Suprapubic skin (tissue), 4 donors: Measurements from ENCODE around the gene TNMD. TPM values are rescaled to one million over a fixed set of nuclear protein-coding genes. Genes with fewer than 3 reads are reported as not detected.
A peak's percentile ranks its signal among the peaks of the same experiment; 100 is the strongest.

Source experiments
- DNase-seq, 2 donors: peaks; one replicate each; pipeline ENCODE4 v3.0.0-alpha.2; 2019; ENCODE audit warnings: low spot score in 2 of 2
- H3K27ac ChIP-seq: fragments of 200-600 bp; sonication (generic); one replicate; pipeline ENCODE4 v1.5.1; 2019
- H3K27me3 ChIP-seq: fragments of 200-600 bp; sonication (generic); one replicate; pipeline ENCODE4 v1.5.1; 2019
- H3K36me3 ChIP-seq: fragments of 200-600 bp; sonication (generic); one replicate; pipeline ENCODE4 v1.5.1; 2019
- H3K4me1 ChIP-seq: fragments of 200-600 bp; sonication (generic); one replicate; pipeline ENCODE4 v1.5.1; 2019
- H3K4me3 ChIP-seq: fragments of 200-600 bp; sonication (generic); one replicate; pipeline ENCODE4 v1.5.1; 2019; ENCODE audit warnings: mild to moderate bottlenecking
- H3K9me3 ChIP-seq: fragments of 200-600 bp; sonication (generic); one replicate; pipeline ENCODE4 v1.5.1; 2019
- EP300 ChIP-seq: sonication (generic); formaldehyde crosslinking; IDR thresholded peaks from one replicate; pipeline ENCODE4 v1.6.1; 2017; ENCODE audit warnings: antibody characterized with exemption
- POLR2A ChIP-seq, 2 donors: fragments of 450-650 bp; IDR thresholded peaks; one replicate each; pipeline ENCODE4 v1.6.1; 2017; ENCODE audit warnings: antibody characterized with exemption in 2 of 2, mild to moderate bottlenecking in 2 of 2, moderate library complexity in 2 of 2
- POLR2AphosphoS5 ChIP-seq, 3 donors: sonication (generic); formaldehyde crosslinking; IDR thresholded peaks; one replicate each; pipeline ENCODE4 v1.6.1; 2017; ENCODE audit warnings: antibody characterized with exemption in 3 of 3
- WGBS: methylation state at CpG from one replicate; pipeline ENCODE4 v1.1.5; 2018; 5-methylcytosine and 5-hydroxymethylcytosine counted together
- total RNA-seq, 4 donors: library from RNA; depleted of rRNA; stranded (reverse); fragments of >200 nt; gene quantifications; one replicate each; pipeline ENCODE4 v1.1.0, GENCODE V29; 2016
- TF ChIP-seq, protein P1 (sequence below), 2 donors: fragments of 200-600 bp in 1 of 2; fragments of 450-650 bp in 1 of 2; sonication (generic) in 1 of 2; IDR thresholded peaks; one replicate each; pipeline ENCODE4 v1.5.1; 2016 to 2019; ENCODE audit warnings: antibody characterized with exemption in 2 of 2, mild to moderate bottlenecking in 1 of 2, moderate library complexity in 1 of 2

The TNMD gene
- total RNA-seq, 4 donors from 2014 or later = 2.0 to 9.0 TPM; not detected in 2

DNA sequence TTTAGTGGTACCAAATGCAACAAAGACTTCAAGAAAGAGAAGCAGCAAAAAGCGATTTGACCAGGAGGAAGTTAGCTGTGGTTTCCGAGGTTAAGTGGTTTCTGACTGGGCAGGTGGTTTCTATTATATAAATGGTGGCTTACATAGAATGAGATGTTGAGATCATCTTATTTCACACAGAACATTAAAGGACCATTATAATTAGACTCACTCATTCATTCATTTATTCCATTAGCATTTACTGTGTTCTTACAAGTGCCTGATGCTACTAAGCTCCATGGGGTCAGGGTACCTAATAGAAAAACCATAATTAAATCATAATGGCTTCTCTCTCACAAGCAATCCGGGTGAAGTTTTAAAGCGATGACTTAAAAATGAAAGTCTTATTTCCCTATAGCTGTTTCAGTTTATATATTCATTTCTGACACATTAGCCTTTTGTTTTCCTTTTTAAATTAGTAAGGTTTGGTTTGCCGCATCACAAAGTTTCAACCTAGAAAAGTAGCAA lies 41.3 kb downstream of the TNMD start:
- H3K4me1 ChIP-seq = no peaks in the 10 kb centered on the region
- no peaks in the 10 kb centered on the region for H3K27me3 ChIP-seq
- WGBS = 70% methylated on average over 5 of the region's 5 CpGs
- no peak overlapping the region for H3K4me3 ChIP-seq
- H3K36me3 ChIP-seq = no peaks in the 10 kb centered on the region
- no peak for DNase-seq
- no peaks in the 10 kb centered on the region for H3K9me3 ChIP-seq
- H3K27ac ChIP-seq = no peak overlapping the region
- TF ChIP-seq EP300 (no peak), POLR2AphosphoS5 (IDR thresholded peaks at IDR 0.05) (no peak), POLR2A (IDR thresholded peaks at IDR 0.05) (no peak)
- TF ChIP-seq, protein P1, sequence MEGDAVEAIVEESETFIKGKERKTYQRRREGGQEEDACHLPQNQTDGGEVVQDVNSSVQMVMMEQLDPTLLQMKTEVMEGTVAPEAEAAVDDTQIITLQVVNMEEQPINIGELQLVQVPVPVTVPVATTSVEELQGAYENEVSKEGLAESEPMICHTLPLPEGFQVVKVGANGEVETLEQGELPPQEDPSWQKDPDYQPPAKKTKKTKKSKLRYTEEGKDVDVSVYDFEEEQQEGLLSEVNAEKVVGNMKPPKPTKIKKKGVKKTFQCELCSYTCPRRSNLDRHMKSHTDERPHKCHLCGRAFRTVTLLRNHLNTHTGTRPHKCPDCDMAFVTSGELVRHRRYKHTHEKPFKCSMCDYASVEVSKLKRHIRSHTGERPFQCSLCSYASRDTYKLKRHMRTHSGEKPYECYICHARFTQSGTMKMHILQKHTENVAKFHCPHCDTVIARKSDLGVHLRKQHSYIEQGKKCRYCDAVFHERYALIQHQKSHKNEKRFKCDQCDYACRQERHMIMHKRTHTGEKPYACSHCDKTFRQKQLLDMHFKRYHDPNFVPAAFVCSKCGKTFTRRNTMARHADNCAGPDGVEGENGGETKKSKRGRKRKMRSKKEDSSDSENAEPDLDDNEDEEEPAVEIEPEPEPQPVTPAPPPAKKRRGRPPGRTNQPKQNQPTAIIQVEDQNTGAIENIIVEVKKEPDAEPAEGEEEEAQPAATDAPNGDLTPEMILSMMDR (IDR thresholded peaks at IDR 0.05) = no peak

DNA sequence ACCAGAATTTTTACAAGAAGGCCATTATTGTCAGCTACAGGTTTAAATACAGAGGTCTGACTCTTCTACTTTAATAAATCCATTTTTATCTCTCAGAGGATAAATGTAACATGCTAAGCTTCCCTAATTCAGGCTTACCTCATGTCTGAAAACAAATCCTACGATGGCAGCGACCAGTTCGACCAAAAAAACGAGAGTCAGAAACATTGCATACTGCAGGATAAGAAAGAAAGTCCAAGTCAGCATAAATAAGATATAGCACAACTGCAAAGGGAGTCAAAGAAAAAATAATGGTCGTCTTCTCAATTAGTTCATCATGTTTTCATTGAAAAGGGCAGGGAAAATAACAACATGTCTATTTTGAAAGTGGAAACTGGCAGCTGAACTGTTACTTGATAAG lies 50.3 kb downstream of the TNMD start:
- WGBS = 55% methylated on average over 5 of the region's 5 CpGs
- Histone ChIP-seq H3K4me3 (no peak overlapping the region), H3K27me3 (no peaks in the 10 kb centered on the region)

DNA sequence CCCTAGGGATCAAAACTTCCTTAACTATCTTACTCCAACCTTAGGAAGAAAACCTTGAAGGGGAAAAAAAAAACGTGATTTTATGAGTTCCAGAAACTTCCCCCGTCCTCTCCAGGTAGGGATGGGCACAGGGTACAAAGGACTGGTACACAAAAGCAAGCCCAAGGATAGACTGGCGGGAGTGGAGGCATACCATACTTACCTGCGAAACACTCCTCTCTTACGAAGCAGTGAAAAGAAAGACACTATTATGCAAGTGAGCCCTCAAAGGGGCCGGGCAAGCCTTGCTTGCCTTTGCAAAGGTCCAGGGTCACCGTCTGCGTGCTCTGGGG lies 51.2 kb downstream of the TNMD start:
- TF ChIP-seq POLR2A (IDR thresholded peaks at IDR 0.05) (no peak), EP300 (no peak), POLR2AphosphoS5 (IDR thresholded peaks at IDR 0.05) (no peak)
- TF ChIP-seq, protein P1 (IDR thresholded peaks at IDR 0.05) = no peak
- Histone ChIP-seq H3K27me3 (no peaks in the 10 kb centered on the region), H3K27ac (peak overlapping the region; percentile 59), H3K36me3 (no peaks in the 10 kb centered on the region), H3K4me1 (no peaks in the 10 kb centered on the region), H3K9me3 (no peaks in the 10 kb centered on the region), H3K4me3 (peak overlapping the region; percentile 56)
- WGBS = 30% methylated on average over 8 of the region's 8 CpGs
- DNase-seq = no peak

More for the DNA sequence above, 50.3 kb downstream of the TNMD start:
- Histone ChIP-seq H3K9me3 (no peaks in the 10 kb centered on the region), H3K36me3 (no peaks in the 10 kb centered on the region), H3K4me1 (no peaks in the 10 kb centered on the region), H3K27ac (no peak overlapping the region)
- DNase-seq = no peak
- no peak for TF ChIP-seq POLR2AphosphoS5 (IDR thresholded peaks at IDR 0.05)
- no peak for TF ChIP-seq POLR2A (IDR thresholded peaks at IDR 0.05)
- no peak for TF ChIP-seq EP300
- TF ChIP-seq, protein P1 (IDR thresholded peaks at IDR 0.05) = no peak

DNA sequence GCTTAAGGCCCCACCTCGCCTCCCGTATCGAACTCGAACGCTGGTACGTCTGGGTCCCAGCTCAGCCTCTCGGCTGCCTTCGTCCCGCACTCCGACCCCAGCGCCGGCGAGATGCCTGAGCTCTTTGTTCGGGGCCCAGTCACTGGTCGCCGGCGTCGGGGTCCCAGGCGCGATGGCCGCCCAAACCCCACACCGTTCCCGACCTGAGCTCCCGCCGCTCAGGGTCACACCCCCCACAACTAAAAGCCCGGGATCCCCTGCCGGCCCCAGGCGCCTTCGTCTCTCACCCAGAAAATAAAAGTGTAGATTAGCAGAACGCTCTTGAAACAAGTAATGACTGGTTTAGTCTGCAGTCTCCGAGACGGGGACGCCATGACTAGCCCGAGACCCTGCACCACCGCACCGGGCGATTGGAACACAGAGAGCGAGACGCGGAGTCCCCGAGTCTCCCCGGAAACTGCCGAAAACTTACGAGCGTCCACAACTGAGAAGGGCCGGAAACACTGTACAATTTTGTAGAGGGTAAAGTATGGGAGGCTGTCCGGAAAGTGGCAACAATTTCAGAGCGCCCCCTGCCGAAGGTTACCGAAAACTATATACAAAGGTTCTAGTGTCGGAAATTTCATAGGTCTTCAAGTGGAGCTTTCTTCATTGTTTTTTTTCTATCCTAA lies 51.7 kb downstream of the TNMD start, which contains the start of gene TSPAN6:
TSPAN6 (minus strand) TSS at position 486 of the 671 bp plus-strand sequence; CDS start at position 374, 112 bp downstream.
- Histone ChIP-seq H3K9me3 (no peaks in the 10 kb centered on the region), H3K36me3 (no peaks in the 10 kb centered on the region), H3K4me3 (peak within 1 kb of the TSS; percentile 56), H3K4me1 (no peaks in the 10 kb centered on the region), H3K27ac (peak within 1 kb of the TSS; percentile 59), H3K27me3 (no peaks in the 10 kb centered on the region)
- DNase-seq = peak; percentile 77 to 82
- 20% methylated on average over 44 of the region's 51 CpGs for WGBS
- TF ChIP-seq, protein P1 (IDR thresholded peaks at IDR 0.05) = peak in 1 of 2 donors; percentile 20
- TF ChIP-seq POLR2AphosphoS5 (IDR thresholded peaks at IDR 0.05) = no peak

DNA sequence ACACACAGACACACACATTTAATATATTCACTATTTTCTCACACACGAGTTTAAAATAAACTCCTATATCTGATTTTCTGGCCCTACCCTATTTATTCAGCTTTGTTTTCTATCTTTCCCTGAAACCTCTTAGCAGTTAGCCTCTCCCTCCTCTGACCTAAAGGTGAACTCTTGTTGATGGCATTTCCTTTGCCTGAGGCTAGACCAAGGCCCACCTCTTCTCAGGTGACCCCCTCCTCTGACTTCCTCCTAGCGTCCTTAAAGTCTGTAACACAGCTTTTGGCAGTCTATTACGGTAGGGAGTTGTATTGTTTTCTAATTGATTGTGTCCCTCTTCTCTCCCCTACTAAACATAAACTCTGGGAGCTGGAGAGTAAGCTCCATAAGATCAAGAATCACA lies 57.6 kb downstream of the TNMD start:
- Histone ChIP-seq H3K27ac (no peak overlapping the region), H3K36me3 (no peaks in the 10 kb centered on the region), H3K4me1 (peaks cover 5% of the 10 kb centered on the region), H3K4me3 (no peak overlapping the region), H3K27me3 (no peaks in the 10 kb centered on the region), H3K9me3 (no peaks in the 10 kb centered on the region)
- no peak for TF ChIP-seq POLR2AphosphoS5 (IDR thresholded peaks at IDR 0.05)
- TF ChIP-seq, protein P1 (IDR thresholded peaks at IDR 0.05) = no peak
- 54% methylated on average over 3 of the region's 3 CpGs for WGBS
- no peak for DNase-seq
